Esophagus muscularis mucosa (tissue), 4 donors: ENCODE measurements around the gene GPX3. TPM values are rescaled to one million over a fixed set of nuclear protein-coding genes. Genes with fewer than 3 reads are reported as not detected.
A peak's percentile ranks its signal among the peaks of the same experiment; 100 is the strongest.

Source experiments
- DNase-seq: peaks from one replicate; pipeline ENCODE4 v3.0.0-alpha.2; 2017; ENCODE audit errors: extremely low spot score
- H3K27ac ChIP-seq, 4 donors: fragments of 200-600 bp; sonication (generic); replicated peaks in 1 of 4; 1 replicate in 3 of 4; 2 replicates in 1 of 4; pipeline ENCODE4 v1.5.1; 2016 to 2019; ENCODE audit warnings: mild to moderate bottlenecking in 1 of 4
- H3K27me3 ChIP-seq, 4 donors: fragments of 200-600 bp; sonication (generic); one replicate each; pipeline versions ENCODE4 v1.5.1 to v1.6.0; 2016 to 2019
- H3K36me3 ChIP-seq, 4 donors: fragments of 200-600 bp; sonication (generic); one replicate each; pipeline ENCODE4 v1.5.1; 2016 to 2019
- H3K4me1 ChIP-seq, 4 donors: fragments of 200-600 bp; sonication (generic); one replicate each; pipeline ENCODE4 v1.5.1; 2016 to 2019
- H3K4me3 ChIP-seq, 4 donors: fragments of 200-600 bp; sonication (generic); 1 replicate in 2 of 4; 2 replicates in 2 of 4; pipeline ENCODE4 v1.5.1; 2016 to 2019; ENCODE audit warnings: mild to moderate bottlenecking in 4 of 4, moderate library complexity in 1 of 4
- H3K9me3 ChIP-seq, 4 donors: fragments of 200-600 bp; sonication (generic); 1 replicate in 3 of 4; 2 replicates in 1 of 4; pipeline ENCODE4 v1.5.1; 2016 to 2019
- CTCF ChIP-seq, 3 experiments: fragments of 200-600 bp in 2 of 3; fragments of 450-650 bp in 1 of 3; sonication (generic) in 2 of 3; IDR thresholded peaks; one replicate each; pipeline ENCODE4 v1.5.1; 2017 to 2019; ENCODE audit warnings: antibody characterized with exemption in 3 of 3, mild to moderate bottlenecking in 2 of 3, moderate library complexity in 1 of 3
- EP300 ChIP-seq: sonication (generic); formaldehyde crosslinking; IDR thresholded peaks from one replicate; pipeline ENCODE4 v1.6.1; 2017; ENCODE audit warnings: antibody characterized with exemption
- POLR2A ChIP-seq: fragments of 450-650 bp; IDR thresholded peaks from one replicate; pipeline ENCODE4 v1.6.1; 2017; ENCODE audit warnings: antibody characterized with exemption, moderate library complexity, mild to moderate bottlenecking, low read depth
- POLR2AphosphoS5 ChIP-seq, 2 donors: sonication (generic); formaldehyde crosslinking; IDR thresholded peaks; one replicate each; pipeline ENCODE4 v1.6.1; 2017; ENCODE audit warnings: antibody characterized with exemption in 2 of 2
- WGBS: methylation state at CpG from one replicate; pipeline ENCODE4 v1.1.5; 2018; 5-methylcytosine and 5-hydroxymethylcytosine counted together
- intact Hi-C: fragments of 100-400 bp; cut with DNase I; formaldehyde crosslinking; loops from one replicate; pipeline ENCODE4 v1.15.1; 2023
- total RNA-seq, 4 donors: library from RNA; depleted of rRNA; stranded (reverse); fragments of >200 nt; gene quantifications; one replicate each; pipeline versions ENCODE4 v1.1.0 to v1.2.1, GENCODE V29; 2016

Gene GPX3
- total RNA-seq, 4 donors from 2014 or later: 1,165 to 3,724 (median 1,939) TPM

GRCh38 chr5:151019331-151019730 lies 1.1 kb upstream of the GPX3 start:
- peaks cover 46 to 78% (median 74%) of the 10 kb centered on the region in 4 donors for H3K4me1 ChIP-seq
- H3K4me3 ChIP-seq: no peak overlapping the region
- peaks cover 0 to 20% (median 3%) of the 10 kb centered on the region in 4 donors for H3K36me3 ChIP-seq
- no peaks in the 10 kb centered on the region for H3K27me3 ChIP-seq
- DNase-seq: no peak
- intact Hi-C loops: no loop called here
- peak overlapping the region in 3 of 4 donors; percentile 85 to 86 (median 85) for H3K27ac ChIP-seq
- TF ChIP-seq CTCF (IDR thresholded peaks at IDR 0.05) (no peak), EP300 (no peak), POLR2A (no peak), POLR2AphosphoS5 (IDR thresholded peaks at IDR 0.05) (no peak)
- H3K9me3 ChIP-seq: no peaks in the 10 kb centered on the region
- 78% methylated on average over 2 of the region's 2 CpGs for WGBS

GRCh38 chr5:151021746-151022145 lies 1.4 kb downstream of the GPX3 start:
- Histone ChIP-seq H3K27me3 (no peaks in the 10 kb centered on the region), H3K4me3 (peak overlapping the region; percentile 72 to 87 (median 80)), H3K4me1 (peaks cover 60 to 78% (median 76%) of the 10 kb centered on the region in 4 donors), H3K27ac (peak overlapping the region; percentile 85 to 86 (median 85)), H3K9me3 (no peaks in the 10 kb centered on the region), H3K36me3 (peaks cover 14 to 44% (median 23%) of the 10 kb centered on the region in 4 donors)
- TF ChIP-seq POLR2AphosphoS5 (IDR thresholded peaks at IDR 0.05): no peak
- TF ChIP-seq POLR2A: no peak
- no peak for TF ChIP-seq EP300
- TF ChIP-seq CTCF (IDR thresholded peaks at IDR 0.05): no peak
- WGBS: 87% methylated on average over 6 of the region's 6 CpGs
- DNase-seq: no peak
- intact Hi-C loops: no loop called here

GRCh38 chr5:151022511-151023018 lies 2.2 kb downstream of the GPX3 start:
- intact Hi-C loops: no loop called here
- WGBS: 61% methylated on average over 7 of the region's 7 CpGs
- Histone ChIP-seq H3K4me3 (peak overlapping the region; percentile 72 to 87 (median 80)), H3K36me3 (peaks cover 22 to 52% (median 31%) of the 10 kb centered on the region in 4 donors), H3K27ac (peak overlapping the region; percentile 85 to 86 (median 85)), H3K9me3 (no peaks in the 10 kb centered on the region), H3K4me1 (peaks cover 68 to 83% (median 79%) of the 10 kb centered on the region in 4 donors), H3K27me3 (no peaks in the 10 kb centered on the region)
- DNase-seq: no peak
- TF ChIP-seq POLR2AphosphoS5 (IDR thresholded peaks at IDR 0.05): peak; percentile 5 to 23
- peak; percentile 25 for TF ChIP-seq POLR2A
- TF ChIP-seq EP300: no peak

DNA sequence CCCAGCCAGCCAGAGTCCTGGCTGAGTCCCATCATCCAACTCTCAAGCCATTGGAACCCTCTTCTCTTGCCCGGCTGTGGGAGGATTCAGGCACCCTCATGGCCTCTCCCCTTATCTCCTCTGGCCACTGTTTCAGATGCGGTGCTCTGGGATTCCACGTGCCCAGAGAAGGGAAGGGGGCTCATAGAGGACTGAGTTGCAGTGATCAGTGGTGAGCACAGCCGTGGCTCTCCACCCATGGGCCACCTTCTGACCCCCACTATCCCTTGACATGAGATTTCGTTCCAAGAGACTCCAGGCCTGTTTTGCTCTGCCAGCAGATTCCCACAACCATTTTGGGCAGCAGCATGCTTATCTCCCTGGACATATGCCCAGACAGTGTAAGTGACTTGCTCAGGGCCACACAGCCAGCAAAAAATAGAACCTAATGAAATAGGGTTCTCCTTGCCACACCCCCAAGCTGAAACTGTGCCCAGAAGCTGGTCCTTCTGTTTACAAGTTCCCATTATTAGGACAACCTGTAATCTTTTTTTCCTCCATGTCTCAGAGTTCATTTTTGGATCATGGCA lies 2.7 kb downstream of the GPX3 start:
- H3K27me3 ChIP-seq: no peaks in the 10 kb centered on the region
- peak overlapping the region; percentile 72 to 87 (median 80) for H3K4me3 ChIP-seq
- DNase-seq: no peak
- peaks cover 72 to 88% (median 85%) of the 10 kb centered on the region in 4 donors for H3K4me1 ChIP-seq
- intact Hi-C loops: no loop called here
- H3K36me3 ChIP-seq: peaks cover 28 to 58% (median 36%) of the 10 kb centered on the region in 4 donors
- WGBS: 79% methylated on average over 4 of the region's 5 CpGs
- H3K27ac ChIP-seq: peak overlapping the region; percentile 85 to 86 (median 85)
- H3K9me3 ChIP-seq: no peaks in the 10 kb centered on the region
- no peak for TF ChIP-seq EP300
- TF ChIP-seq POLR2AphosphoS5 (IDR thresholded peaks at IDR 0.05): no peak
- TF ChIP-seq POLR2A: no peak
- TF ChIP-seq CTCF (IDR thresholded peaks at IDR 0.05): no peak

DNA sequence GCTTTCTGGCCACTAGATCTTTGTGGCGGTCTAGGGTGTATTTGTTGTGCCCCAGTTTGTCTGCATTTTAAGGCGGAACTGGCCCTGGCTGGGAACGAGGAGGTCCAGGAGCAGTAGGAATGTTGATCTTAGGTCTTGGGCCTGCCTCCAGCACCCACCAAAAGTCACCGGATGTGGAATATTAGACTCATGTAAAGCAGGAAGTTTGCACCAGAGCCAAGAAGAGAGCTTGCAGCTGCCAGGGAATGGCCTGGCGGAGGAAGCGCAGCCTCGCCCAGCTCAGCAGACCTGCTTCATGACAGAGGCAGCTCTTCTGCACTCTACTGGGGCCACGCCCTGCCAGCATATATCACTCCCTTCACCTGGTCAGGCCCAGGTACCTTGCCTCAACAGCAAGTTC lies 3.3 kb downstream of the GPX3 start:
- Histone ChIP-seq H3K27me3 (no peaks in the 10 kb centered on the region), H3K4me3 (peak overlapping the region; percentile 72 to 87 (median 80)), H3K4me1 (peaks cover 72 to 89% (median 88%) of the 10 kb centered on the region in 4 donors), H3K36me3 (peaks cover 28 to 63% (median 42%) of the 10 kb centered on the region in 4 donors), H3K9me3 (no peaks in the 10 kb centered on the region), H3K27ac (peak overlapping the region; percentile 85 to 86 (median 85))
- TF ChIP-seq POLR2A: no peak
- TF ChIP-seq EP300: no peak
- TF ChIP-seq POLR2AphosphoS5 (IDR thresholded peaks at IDR 0.05): peak; percentile 61 to 64
- no peak for TF ChIP-seq CTCF (IDR thresholded peaks at IDR 0.05)
- intact Hi-C loops: no loop called here
- no peak for DNase-seq
- WGBS: 32% methylated on average over 8 of the region's 8 CpGs
